Measurements from ENCODE around the gene DBNL.

The DBNL gene

DNA sequence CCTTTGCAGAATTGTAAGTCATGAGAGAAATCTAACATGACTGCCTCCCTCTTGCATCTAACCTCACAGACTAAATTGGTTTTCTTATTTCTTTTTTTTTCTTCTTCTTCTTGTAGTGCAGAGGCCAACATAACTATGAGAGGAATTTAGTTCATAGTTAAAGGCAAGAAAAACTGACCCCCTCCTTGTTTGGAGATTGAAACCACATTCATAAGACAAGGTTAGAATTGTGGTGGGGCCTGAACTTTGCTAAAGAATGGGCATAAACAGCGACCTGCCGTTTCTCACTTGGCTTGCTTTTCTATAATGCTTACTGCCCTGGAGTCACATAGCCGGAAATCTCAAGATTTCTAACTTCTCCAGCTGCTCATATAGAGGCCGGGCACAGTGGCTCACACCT is 40.2 kb downstream of the DBNL start:
- Mint-ChIP-seq H3K36me3 (ENCODE audit: low read depth) (peaks cover 7% of the 10 kb centered on the region), H3K4me1 (ENCODE audit: low read depth) (peaks cover 14% of the 10 kb centered on the region), H3K9me3 (no peaks in the 10 kb centered on the region), H3K27ac (no peak overlapping the region), H3K27me3 (ENCODE audit: low read depth) (no peaks in the 10 kb centered on the region), H3K4me3 (no peak overlapping the region)
- no peak for DNase-seq (ENCODE audit: low spot score)

DNA sequence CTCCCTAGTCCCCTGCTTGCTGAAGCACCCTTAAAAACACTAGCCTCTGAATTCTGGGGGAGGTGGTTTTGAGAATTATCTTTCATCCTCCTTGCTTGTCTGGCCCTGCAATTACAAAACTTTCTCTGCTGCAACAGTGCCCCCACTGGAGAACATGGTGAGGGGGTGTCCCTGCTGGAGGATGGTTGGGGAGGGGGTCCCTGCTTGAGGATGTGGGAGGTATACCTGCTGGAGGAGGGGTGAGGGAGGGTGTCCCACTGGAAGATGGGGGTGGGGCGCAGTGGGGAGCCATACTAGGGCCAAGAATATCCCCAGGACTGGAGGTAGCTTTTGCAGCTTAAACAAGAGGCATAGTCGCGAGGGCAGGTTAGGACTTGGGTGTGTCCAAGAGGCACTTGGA is 41.0 kb downstream of the DBNL start:
- H3K4me3 Mint-ChIP-seq = no peak overlapping the region
- peaks cover 14% of the 10 kb centered on the region for H3K4me1 Mint-ChIP-seq (ENCODE audit: low read depth)
- no peaks in the 10 kb centered on the region for H3K27me3 Mint-ChIP-seq (ENCODE audit: low read depth)
- H3K9me3 Mint-ChIP-seq = no peaks in the 10 kb centered on the region
- peaks cover 7% of the 10 kb centered on the region for H3K36me3 Mint-ChIP-seq (ENCODE audit: low read depth)
- DNase-seq (ENCODE audit: low spot score) = no peak
- no peak overlapping the region for H3K27ac Mint-ChIP-seq

DNA sequence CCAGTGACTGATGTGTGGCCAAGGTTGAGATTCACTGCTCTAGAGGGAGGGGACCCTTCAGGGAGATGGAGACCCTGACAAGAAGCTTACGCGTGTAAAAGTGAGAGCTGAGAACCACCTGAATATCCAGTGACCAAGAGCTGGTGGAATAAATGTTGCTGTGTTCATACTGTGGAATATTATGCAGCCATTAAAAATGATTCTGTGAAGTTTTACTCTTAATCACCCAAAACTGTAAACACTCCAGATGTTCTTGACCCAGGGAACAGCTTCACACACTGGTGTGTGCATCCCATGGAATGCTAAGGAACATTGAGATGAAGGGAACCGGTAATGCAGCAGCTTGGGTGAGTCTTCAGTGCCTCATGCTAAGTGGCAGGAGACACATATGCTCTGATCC is 42.1 kb downstream of the DBNL start:
- DNase-seq (ENCODE audit: low spot score) = no peak
- no peaks in the 10 kb centered on the region for H3K9me3 Mint-ChIP-seq
- H3K36me3 Mint-ChIP-seq (ENCODE audit: low read depth) = no peaks in the 10 kb centered on the region

DNA sequence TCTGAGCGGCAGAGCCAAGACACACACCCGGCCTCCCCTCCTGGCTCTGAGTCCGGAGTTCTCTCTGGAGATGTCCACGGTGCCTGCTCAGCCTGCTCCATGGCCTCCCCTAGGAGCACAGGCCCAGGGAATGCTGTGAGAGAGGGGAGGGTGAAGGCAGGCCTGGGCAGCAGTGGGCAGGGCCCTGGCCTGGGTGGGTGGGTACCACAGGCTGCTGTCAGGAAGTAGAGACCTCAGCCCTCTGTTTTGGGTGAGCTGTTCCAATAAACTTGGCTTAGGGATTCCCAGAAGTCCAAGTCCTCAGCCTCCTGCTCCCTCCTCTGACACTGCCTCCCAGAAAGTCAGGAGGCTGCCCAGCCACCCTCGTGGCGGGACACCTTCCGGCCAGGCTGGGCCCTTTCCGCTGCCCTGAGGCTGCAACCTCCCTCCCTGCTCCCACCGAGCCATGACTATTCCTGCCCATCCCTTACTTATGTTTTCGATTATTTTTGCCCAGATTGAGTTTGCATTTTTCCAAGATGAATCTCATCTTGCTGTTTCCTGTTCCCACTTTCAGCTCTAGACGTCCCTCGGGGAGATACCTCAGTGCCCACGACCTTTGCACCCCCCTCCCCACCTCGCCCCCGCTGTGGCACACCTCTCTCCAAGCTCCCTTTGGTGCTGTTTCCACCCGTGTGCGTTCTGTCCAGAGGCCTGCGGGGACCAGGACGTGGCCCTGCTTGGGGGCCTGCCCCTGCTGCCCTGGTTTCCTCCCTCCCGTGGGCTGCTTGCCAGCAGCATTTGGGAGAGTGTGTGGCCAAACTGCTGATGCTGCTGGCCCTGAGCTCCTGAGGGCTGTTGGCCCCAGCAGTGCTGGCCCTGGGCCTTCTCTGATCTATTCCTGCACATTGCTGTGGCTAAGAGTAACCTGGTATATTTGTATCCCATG is 43.7 kb downstream of the DBNL start:
- peaks cover 2% of the 10 kb centered on the region for H3K4me1 Mint-ChIP-seq (ENCODE audit: low read depth)
- H3K9me3 Mint-ChIP-seq = peaks cover 2% of the 10 kb centered on the region
- H3K27ac Mint-ChIP-seq = no peak overlapping the region
- no peak overlapping the region for H3K4me3 Mint-ChIP-seq
- H3K27me3 Mint-ChIP-seq (ENCODE audit: low read depth) = peaks cover 2% of the 10 kb centered on the region
- H3K36me3 Mint-ChIP-seq (ENCODE audit: low read depth) = peaks cover 2% of the 10 kb centered on the region
- DNase-seq (ENCODE audit: low spot score) = no peak

More for the DNA sequence above, 42.1 kb downstream of the DBNL start:
- Mint-ChIP-seq H3K27me3 (ENCODE audit: low read depth) (peaks cover 2% of the 10 kb centered on the region), H3K4me1 (ENCODE audit: low read depth) (peaks cover 6% of the 10 kb centered on the region), H3K4me3 (no peak overlapping the region), H3K27ac (no peak overlapping the region)

DNA sequence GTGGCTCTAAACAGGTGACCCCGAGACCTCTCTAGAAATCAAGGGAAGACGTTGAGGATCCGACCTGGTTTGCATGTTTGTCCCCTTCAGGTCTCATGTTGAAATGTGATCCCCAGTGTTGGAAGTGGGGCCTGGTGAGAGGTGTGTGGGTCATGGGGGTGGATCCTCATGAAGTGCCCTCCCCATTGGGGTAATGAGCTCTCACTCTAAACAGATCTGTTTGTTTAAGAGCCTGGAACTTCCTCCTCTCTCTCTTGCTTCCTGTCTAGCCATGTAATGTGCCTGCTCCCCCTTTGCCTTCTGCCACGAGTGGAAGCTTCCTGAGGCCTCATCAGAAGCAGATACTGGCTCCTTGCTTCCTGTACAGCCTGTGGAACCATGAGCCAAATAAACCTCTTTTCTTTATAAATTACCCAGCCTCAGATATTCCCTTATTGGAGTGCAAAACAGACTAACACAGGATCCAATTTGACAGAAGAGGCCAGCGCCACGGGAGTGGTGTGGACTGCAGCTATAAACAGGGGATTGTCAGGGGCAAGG is 48.7 kb downstream of the DBNL start:
- peak overlapping the region; percentile 53 for H3K27ac Mint-ChIP-seq
- no peak overlapping the region for H3K4me3 Mint-ChIP-seq
- peaks cover 2% of the 10 kb centered on the region for H3K27me3 Mint-ChIP-seq (ENCODE audit: low read depth)

DNA sequence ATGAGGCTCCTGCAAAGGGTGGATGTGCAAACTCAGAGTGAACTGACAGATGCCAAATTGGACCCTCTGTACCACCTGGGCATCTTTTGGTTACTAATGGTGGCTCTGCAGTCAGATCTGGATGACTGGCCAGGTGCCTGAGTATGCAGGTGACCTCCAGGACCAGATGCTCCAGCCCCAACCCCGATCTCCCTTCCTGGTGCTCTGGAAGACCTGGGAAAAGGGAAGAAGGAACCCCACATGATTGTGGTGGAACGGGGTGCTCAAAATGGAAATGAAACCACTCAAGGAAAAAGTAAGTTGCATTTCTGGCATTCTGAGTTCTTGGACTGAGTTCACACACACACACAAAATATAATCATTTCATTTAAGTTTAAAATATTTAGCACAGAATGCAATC is 49.9 kb downstream of the DBNL start:
- DNase-seq (ENCODE audit: low spot score) = no peak
- peaks cover 24% of the 10 kb centered on the region for H3K4me1 Mint-ChIP-seq (ENCODE audit: low read depth)
- no peak overlapping the region for H3K4me3 Mint-ChIP-seq
- H3K9me3 Mint-ChIP-seq = peaks cover 6% of the 10 kb centered on the region
- no peak overlapping the region for H3K27ac Mint-ChIP-seq
- H3K36me3 Mint-ChIP-seq (ENCODE audit: low read depth) = peaks cover 6% of the 10 kb centered on the region
- peaks cover 2% of the 10 kb centered on the region for H3K27me3 Mint-ChIP-seq (ENCODE audit: low read depth)

More for the DNA sequence above, 48.7 kb downstream of the DBNL start:
- Mint-ChIP-seq H3K4me1 (ENCODE audit: low read depth) (peaks cover 22% of the 10 kb centered on the region), H3K9me3 (peaks cover 6% of the 10 kb centered on the region), H3K36me3 (ENCODE audit: low read depth) (peaks cover 6% of the 10 kb centered on the region)
- DNase-seq (ENCODE audit: low spot score) = no peak

DNA sequence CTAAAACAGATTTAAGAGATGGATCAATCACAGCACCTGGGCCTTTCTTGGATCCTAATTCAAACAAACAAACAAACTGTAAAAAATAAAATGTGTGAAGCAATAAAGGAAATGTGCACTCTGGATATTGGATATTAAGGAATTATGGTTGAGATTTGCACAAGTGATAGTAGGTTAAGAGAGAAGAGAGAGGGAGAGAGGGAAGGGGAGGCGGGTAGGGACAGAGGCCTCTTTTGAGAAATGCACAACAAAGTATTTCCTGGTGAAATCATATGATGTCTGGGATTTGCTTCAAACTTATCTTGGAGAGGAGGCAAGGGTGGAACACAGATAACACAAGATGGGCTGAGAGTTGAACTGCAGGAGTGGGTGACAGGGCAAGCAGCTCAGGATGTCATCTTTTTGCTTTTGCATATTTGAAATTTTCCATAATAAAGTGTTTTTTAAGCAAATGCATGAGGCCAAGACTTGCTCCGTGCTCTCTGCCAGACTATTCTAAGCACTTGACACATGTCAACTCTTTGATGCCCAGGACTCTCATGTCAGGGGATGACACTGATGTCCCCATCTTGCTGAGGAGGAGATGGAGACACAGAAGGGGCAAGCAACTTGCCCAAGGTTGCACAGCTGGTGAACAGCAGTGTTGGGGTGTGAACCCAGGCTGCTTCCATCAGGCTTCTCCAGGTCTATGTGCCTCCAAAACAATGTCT is 50.5 kb downstream of the DBNL start:
- Mint-ChIP-seq H3K4me3 (no peak overlapping the region), H3K36me3 (ENCODE audit: low read depth) (peaks cover 6% of the 10 kb centered on the region), H3K27ac (peak overlapping the region; percentile 49), H3K4me1 (ENCODE audit: low read depth) (peaks cover 24% of the 10 kb centered on the region), H3K9me3 (peaks cover 6% of the 10 kb centered on the region), H3K27me3 (ENCODE audit: low read depth) (peaks cover 2% of the 10 kb centered on the region)
- DNase-seq (ENCODE audit: low spot score) = no peak

DNA sequence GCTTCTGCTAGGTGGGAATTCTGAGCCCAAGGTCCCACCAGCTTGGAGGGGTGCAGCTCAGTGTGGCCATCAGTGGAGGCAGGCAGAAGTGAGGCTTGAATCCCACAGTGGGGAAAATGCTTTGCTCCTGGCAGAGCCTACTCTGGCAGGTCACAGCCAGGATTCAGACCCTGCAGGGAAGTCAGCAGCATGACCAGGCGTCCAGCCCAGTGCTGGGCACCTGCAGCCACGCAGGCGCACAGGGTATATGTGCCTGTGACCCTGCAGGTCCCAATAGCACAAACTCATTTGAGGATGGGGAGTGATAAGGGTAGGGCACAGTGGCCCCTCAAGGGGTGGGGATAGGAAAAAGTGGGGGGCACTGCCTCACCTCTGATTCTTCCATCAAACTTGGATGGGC is 51.3 kb downstream of the DBNL start:
- H3K36me3 Mint-ChIP-seq (ENCODE audit: low read depth) = peaks cover 6% of the 10 kb centered on the region
- H3K4me3 Mint-ChIP-seq = no peak overlapping the region
- H3K4me1 Mint-ChIP-seq (ENCODE audit: low read depth) = peaks cover 24% of the 10 kb centered on the region
- DNase-seq (ENCODE audit: low spot score) = no peak
- H3K27me3 Mint-ChIP-seq (ENCODE audit: low read depth) = peaks cover 1% of the 10 kb centered on the region
- H3K27ac Mint-ChIP-seq = peak overlapping the region; percentile 49
- H3K9me3 Mint-ChIP-seq = peaks cover 6% of the 10 kb centered on the region

DNA sequence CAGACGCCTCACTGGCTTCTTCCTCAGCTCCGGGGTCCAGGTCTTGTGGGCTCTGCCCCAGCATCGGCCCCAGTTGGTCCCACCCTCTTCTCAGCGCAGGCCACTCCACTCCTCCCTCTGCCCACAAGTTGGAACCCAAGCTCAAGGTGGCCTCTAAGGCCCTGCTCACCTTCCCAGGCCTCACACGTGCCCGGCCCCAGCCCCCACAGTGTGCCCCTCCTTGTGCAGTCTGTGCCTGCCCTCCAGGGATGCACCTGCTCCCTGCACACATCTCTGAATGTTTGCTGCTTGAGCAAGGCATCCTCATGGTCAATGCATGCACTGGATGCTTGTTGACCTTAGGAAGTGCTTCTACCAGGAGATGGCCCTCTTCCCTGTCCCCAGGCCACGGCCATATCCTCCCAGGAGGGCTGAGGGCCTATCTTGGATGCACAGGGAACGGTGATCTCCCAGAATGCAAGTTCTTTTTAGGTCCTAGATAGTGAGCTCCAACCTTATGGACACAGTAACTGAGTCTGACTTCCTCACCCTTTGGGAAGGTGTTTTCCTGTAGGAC is 51.9 kb downstream of the DBNL start:
- Mint-ChIP-seq H3K9me3 (peaks cover 6% of the 10 kb centered on the region), H3K27me3 (ENCODE audit: low read depth) (no peaks in the 10 kb centered on the region), H3K4me1 (ENCODE audit: low read depth) (peaks cover 24% of the 10 kb centered on the region), H3K36me3 (ENCODE audit: low read depth) (peaks cover 6% of the 10 kb centered on the region), H3K27ac (peak overlapping the region; percentile 88), H3K4me3 (peak overlapping the region; percentile 41)
- no peak for DNase-seq (ENCODE audit: low spot score)

DNA sequence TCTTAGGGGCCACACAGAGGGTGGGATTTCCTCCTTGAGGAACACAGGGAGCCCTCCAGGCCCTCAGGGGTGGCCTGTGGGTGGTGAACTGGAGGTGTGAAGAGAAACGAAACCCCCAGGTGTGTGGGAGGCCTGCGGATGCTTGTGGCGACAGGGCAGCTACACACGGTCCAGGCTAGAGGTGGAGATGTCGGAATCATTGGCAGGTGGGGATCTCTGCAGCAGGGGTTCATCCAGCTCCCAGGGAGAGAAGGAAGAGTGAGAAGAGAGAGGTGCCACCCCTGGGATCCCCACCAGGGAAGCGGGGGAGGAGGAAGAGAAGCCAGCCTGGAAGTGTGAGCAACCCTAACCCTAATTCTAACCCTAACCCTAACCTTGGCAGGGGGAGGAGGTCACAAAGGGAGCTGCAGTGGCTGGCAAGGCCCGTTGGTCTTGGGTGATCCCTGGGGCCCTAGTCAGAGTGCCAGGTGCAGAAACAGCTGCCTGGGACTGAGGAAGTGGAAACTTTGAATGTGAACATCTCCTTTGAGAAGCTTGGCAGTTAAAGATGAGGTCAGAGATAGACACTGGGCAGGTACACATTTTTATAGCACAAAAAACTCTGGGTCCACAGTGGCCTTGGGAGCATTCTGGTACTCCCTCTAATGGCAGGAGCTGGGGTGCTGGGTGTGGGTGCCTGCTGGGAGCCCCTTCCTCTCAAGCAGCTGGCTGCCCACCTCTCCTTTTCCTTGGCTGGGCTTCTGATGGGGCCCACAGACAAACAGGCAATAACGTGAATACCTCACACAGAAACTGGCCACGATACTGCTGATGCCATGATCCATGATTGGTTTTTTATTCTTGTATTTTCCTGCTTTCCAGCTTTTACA is 52.8 kb downstream of the DBNL start:
- H3K4me1 Mint-ChIP-seq (ENCODE audit: low read depth) = peaks cover 24% of the 10 kb centered on the region
- H3K9me3 Mint-ChIP-seq = peaks cover 6% of the 10 kb centered on the region
- no peaks in the 10 kb centered on the region for H3K27me3 Mint-ChIP-seq (ENCODE audit: low read depth)
- DNase-seq (ENCODE audit: low spot score) = peak; percentile 55
- peak overlapping the region; percentile 41 for H3K4me3 Mint-ChIP-seq
- peaks cover 6% of the 10 kb centered on the region for H3K36me3 Mint-ChIP-seq (ENCODE audit: low read depth)
- peak overlapping the region; percentile 88 for H3K27ac Mint-ChIP-seq

DNA sequence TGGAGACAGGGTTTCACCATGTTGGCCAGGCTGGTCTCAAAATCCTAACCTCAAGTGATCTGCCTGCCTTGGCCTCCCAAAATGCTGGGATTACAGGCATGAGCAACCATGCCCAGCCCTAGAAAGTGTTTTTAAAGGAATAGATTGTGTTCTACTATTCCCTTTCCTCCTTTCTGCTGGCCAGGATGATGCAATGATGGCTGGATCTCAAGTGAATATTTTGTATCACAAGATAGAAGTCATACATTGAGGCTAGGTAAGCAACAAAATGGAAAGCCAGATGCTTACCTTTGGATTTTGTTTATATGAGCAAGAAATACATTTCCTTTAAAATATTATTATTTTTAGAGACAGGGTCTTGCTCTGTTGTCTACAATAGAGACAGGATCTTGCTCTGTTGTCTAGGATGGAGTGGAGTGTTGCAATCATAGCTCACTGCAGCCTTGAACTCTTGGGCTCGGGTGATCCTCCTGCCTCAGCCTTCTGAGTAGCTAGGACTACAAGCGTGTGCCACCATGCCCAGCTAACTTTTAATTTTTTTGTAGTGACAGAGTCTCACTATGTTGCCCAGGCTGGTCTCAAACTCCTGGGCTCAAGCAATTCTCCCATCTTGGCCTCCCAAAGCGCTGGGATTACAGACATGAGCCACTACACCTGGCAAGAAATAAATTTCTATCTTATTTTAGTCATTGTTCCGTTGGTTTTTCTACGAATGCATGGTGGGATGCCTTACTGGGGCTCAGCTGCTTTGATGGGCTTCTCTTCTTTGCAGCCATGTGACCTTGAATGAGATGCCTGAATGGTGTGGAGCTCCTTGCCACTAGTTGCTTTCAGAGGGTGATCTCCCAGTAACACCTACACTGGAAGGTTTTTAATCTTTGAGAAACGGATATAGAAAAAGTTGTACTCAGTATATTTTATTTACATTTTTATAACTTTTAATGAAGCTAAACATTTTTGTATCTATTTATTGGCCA is 53.9 kb downstream of the DBNL start:
- Mint-ChIP-seq H3K4me1 (ENCODE audit: low read depth) (peaks cover 24% of the 10 kb centered on the region), H3K4me3 (peak overlapping the region; percentile 41), H3K27ac (peak overlapping the region; percentile 88)

DNA sequence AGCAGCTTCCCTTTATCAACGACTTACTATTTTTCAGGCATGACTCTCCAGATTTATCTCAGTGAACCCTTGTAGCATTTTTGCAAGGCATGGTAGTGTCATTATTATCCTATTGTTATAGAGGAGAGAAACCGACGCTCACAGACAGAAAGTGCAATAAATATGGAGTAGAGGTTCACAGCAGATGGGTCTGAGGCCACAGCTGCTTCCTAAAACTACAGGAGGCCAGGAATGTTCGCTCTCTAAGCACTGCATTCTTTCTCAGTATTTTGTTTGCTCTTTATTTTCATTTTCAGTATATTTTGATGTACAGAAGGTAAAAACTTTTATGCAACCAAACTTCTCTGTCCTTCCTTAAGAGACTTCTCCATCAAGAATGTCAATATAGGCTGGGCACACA is 55.2 kb downstream of the DBNL start:
- no peak for DNase-seq (ENCODE audit: low spot score)
- peaks cover 3% of the 10 kb centered on the region for H3K27me3 Mint-ChIP-seq (ENCODE audit: low read depth)
- H3K27ac Mint-ChIP-seq = no peak overlapping the region
- H3K4me3 Mint-ChIP-seq = no peak overlapping the region
- peaks cover 24% of the 10 kb centered on the region for H3K4me1 Mint-ChIP-seq (ENCODE audit: low read depth)
- no peaks in the 10 kb centered on the region for H3K9me3 Mint-ChIP-seq
- H3K36me3 Mint-ChIP-seq (ENCODE audit: low read depth) = no peaks in the 10 kb centered on the region

More for the DNA sequence above, 53.9 kb downstream of the DBNL start:
- peaks cover 1% of the 10 kb centered on the region for H3K36me3 Mint-ChIP-seq (ENCODE audit: low read depth)
- peaks cover 2% of the 10 kb centered on the region for H3K9me3 Mint-ChIP-seq
- H3K27me3 Mint-ChIP-seq (ENCODE audit: low read depth) = peaks cover 1% of the 10 kb centered on the region
- no peak for DNase-seq (ENCODE audit: low spot score)

All from T-helper 2 cell treated with Interferon-gamma antibody and Interleukin-4, amounts not matched to agents 5 μg/mL and 100 μg/mL, for 36 hours (primary cell).